ENCODE results near the gene PTPRF. TPM values are rescaled to one million over a fixed set of nuclear protein-coding genes. Genes with fewer than 3 reads are reported as not detected.

The PTPRF gene
- total RNA-seq, 1 donor from 2014 or later = 520 TPM

GRCh38 chr1:43621386-43621785 is 90.7 kb downstream of the PTPRF start:
- H3K27ac Mint-ChIP-seq = no peak overlapping the region
- DNase-seq (ENCODE audit: low spot score, unreplicated experiment) = no peak
- H3K4me1 Mint-ChIP-seq (ENCODE audit: low read depth) = peaks cover 6% of the 10 kb centered on the region
- peaks cover 26% of the 10 kb centered on the region for H3K36me3 Mint-ChIP-seq (ENCODE audit: insufficient read depth)
- no peaks in the 10 kb centered on the region for H3K27me3 Mint-ChIP-seq
- no peaks in the 10 kb centered on the region for H3K9me3 Mint-ChIP-seq (ENCODE audit: low read depth)
- TF ChIP-seq, protein P1, sequence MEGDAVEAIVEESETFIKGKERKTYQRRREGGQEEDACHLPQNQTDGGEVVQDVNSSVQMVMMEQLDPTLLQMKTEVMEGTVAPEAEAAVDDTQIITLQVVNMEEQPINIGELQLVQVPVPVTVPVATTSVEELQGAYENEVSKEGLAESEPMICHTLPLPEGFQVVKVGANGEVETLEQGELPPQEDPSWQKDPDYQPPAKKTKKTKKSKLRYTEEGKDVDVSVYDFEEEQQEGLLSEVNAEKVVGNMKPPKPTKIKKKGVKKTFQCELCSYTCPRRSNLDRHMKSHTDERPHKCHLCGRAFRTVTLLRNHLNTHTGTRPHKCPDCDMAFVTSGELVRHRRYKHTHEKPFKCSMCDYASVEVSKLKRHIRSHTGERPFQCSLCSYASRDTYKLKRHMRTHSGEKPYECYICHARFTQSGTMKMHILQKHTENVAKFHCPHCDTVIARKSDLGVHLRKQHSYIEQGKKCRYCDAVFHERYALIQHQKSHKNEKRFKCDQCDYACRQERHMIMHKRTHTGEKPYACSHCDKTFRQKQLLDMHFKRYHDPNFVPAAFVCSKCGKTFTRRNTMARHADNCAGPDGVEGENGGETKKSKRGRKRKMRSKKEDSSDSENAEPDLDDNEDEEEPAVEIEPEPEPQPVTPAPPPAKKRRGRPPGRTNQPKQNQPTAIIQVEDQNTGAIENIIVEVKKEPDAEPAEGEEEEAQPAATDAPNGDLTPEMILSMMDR (IDR thresholded peaks at IDR 0.05; ENCODE audit: unreplicated experiment) = no peak
- H3K4me3 Mint-ChIP-seq (ENCODE audit: low read depth) = no peak overlapping the region

- no peaks in the 10 kb centered on the region for H3K27me3 Mint-ChIP-seq
- no peak overlapping the region for H3K4me3 Mint-ChIP-seq (ENCODE audit: low read depth)
- no peak for DNase-seq (ENCODE audit: low spot score, unreplicated experiment)
- TF ChIP-seq, protein P1 (IDR thresholded peaks at IDR 0.05; ENCODE audit: unreplicated experiment) = no peak
- no peak overlapping the region for H3K27ac Mint-ChIP-seq
- no peaks in the 10 kb centered on the region for H3K9me3 Mint-ChIP-seq (ENCODE audit: low read depth)
- H3K36me3 Mint-ChIP-seq (ENCODE audit: insufficient read depth) = peaks cover 23% of the 10 kb centered on the region
- peaks cover 6% of the 10 kb centered on the region for H3K4me1 Mint-ChIP-seq (ENCODE audit: low read depth)
Observed at GRCh38 chr1:43621861-43622260, 91.2 kb downstream of the PTPRF start.

GRCh38 chr1:43622471-43622870 is 91.8 kb downstream of the PTPRF start:
- H3K27me3 Mint-ChIP-seq = no peaks in the 10 kb centered on the region
- H3K4me3 Mint-ChIP-seq (ENCODE audit: low read depth) = no peak overlapping the region
- TF ChIP-seq, protein P1 (IDR thresholded peaks at IDR 0.05; ENCODE audit: unreplicated experiment) = no peak
- peaks cover 6% of the 10 kb centered on the region for H3K4me1 Mint-ChIP-seq (ENCODE audit: low read depth)
- H3K27ac Mint-ChIP-seq = no peak overlapping the region
- peaks cover 23% of the 10 kb centered on the region for H3K36me3 Mint-ChIP-seq (ENCODE audit: insufficient read depth)
- no peaks in the 10 kb centered on the region for H3K9me3 Mint-ChIP-seq (ENCODE audit: low read depth)
- DNase-seq (ENCODE audit: low spot score, unreplicated experiment) = no peak

DNA sequence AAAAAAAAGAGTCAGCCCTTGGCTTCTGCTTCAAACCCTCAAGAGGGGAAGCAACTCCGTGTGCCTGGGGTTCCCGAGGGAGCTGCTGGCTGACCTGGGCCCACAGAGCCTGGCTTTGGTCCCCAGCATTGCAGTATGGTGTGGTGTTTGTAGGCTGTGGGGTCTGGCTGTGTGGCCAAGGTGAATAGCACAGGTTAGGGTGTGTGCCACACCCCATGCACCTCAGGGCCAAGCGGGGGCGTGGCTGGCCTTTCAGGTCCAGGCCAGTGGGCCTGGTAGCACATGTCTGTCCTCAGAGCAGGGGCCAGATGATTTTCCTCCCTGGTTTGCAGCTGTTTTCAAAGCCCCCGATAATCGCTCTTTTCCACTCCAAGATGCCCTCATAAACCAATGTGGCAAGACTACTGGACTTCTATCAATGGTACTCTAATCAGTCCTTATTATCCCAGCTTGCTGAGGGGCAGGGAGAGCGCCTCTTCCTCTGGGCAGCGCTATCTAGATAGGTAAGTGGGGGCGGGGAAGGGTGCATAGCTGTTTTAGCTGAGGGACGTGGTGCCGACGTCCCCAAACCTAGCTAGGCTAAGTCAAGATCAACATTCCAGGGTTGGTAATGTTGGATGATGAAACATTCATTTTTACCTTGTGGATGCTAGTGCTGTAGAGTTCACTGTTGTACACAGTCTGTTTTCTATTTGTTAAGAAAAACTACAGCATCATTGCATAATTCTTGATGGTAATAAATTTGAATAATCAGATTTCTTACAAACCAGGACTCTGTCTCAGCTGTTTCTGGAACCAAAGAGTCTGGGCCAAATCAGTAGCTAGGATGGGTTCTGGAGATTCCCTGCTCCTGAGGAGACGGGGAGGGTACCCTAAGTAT is 92.5 kb downstream of the PTPRF start:
- no peak overlapping the region for H3K4me3 Mint-ChIP-seq (ENCODE audit: low read depth)
- H3K27me3 Mint-ChIP-seq = no peaks in the 10 kb centered on the region
- H3K36me3 Mint-ChIP-seq (ENCODE audit: insufficient read depth) = peaks cover 20% of the 10 kb centered on the region
- DNase-seq (ENCODE audit: low spot score, unreplicated experiment) = no peak
- no peak overlapping the region for H3K27ac Mint-ChIP-seq
- no peaks in the 10 kb centered on the region for H3K9me3 Mint-ChIP-seq (ENCODE audit: low read depth)
- H3K4me1 Mint-ChIP-seq (ENCODE audit: low read depth) = peaks cover 6% of the 10 kb centered on the region
- TF ChIP-seq, protein P1 (IDR thresholded peaks at IDR 0.05; ENCODE audit: unreplicated experiment) = no peak

DNA sequence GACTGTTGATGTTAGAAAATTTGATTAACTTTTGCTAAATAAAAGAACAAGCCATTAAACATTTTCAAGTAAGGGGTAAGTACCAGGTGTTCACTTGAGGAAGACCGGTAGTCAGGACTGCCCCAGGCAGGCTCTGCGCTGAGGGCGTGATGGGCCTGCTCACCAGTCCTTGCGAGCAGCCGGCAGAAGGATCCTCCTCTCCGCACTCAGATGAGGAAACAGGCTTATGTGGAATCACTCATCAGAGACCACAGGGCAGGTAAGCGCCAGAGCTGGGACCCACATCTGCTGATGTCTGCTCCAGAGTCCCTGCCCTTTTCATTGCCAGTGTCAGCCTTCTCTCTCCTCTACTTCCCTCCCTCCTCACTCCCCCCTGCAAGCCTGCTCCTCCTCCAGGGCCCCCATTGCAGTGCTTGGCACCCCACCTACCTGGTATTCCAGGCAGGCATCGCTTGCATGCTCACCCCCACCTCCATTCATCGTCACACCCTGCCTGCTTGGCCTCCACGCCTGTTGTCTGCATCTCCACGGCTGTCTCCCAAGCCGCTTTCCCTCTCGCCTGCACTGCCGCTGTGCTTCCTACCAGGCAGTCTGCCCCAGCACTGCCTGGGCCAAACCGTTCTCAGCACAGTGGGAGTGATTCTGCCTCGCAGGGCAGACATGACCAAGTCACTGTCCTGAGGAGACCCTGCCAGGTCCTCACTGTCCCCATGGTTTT is 94.5 kb downstream of the PTPRF start:
- peaks cover 6% of the 10 kb centered on the region for H3K4me1 Mint-ChIP-seq (ENCODE audit: low read depth)
- no peak overlapping the region for H3K27ac Mint-ChIP-seq
- no peaks in the 10 kb centered on the region for H3K9me3 Mint-ChIP-seq (ENCODE audit: low read depth)
- H3K36me3 Mint-ChIP-seq (ENCODE audit: insufficient read depth) = peaks cover 21% of the 10 kb centered on the region
- no peak overlapping the region for H3K4me3 Mint-ChIP-seq (ENCODE audit: low read depth)
- TF ChIP-seq, protein P1 (IDR thresholded peaks at IDR 0.05; ENCODE audit: unreplicated experiment) = no peak
- H3K27me3 Mint-ChIP-seq = no peaks in the 10 kb centered on the region
- DNase-seq (ENCODE audit: low spot score, unreplicated experiment) = no peak
